Measurements from ENCODE around the gene FBXO31.
A peak's percentile ranks its signal among the peaks of the same experiment; 100 is the strongest.

FBXO31 gene, protein sequence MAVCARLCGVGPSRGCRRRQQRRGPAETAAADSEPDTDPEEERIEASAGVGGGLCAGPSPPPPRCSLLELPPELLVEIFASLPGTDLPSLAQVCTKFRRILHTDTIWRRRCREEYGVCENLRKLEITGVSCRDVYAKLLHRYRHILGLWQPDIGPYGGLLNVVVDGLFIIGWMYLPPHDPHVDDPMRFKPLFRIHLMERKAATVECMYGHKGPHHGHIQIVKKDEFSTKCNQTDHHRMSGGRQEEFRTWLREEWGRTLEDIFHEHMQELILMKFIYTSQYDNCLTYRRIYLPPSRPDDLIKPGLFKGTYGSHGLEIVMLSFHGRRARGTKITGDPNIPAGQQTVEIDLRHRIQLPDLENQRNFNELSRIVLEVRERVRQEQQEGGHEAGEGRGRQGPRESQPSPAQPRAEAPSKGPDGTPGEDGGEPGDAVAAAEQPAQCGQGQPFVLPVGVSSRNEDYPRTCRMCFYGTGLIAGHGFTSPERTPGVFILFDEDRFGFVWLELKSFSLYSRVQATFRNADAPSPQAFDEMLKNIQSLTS

DNA sequence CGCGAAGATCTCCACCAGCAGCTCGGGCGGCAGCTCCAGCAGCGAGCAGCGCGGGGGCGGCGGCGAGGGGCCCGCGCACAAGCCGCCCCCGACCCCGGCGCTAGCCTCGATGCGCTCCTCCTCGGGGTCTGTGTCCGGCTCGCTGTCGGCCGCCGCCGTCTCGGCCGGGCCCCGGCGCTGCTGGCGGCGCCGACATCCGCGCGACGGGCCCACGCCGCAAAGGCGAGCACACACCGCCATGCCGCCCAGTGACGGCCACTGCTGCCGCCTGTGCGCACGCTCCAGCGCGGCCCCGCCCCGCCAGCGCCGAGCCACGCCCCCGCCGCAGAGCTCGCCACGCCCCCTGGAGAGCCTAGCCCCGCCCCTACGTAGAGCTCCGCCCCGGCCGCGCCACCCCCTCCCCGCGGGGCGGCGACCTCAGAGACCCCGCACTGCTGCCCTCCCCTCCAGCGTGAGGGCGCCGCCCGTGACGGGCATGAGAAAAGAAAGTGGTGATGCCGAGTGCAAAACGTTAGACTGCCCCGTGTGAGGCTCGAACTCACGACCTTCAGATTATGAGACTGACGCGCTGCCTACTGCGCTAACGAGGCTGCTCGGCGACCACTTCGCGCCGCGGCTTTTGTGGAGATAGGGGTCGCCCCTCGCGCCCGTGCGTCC is at the start of gene FBXO31:
FBXO31 (minus strand) TSS at position 272 of the 657 bp plus-strand sequence; CDS start at position 240, 32 bp downstream.
- DNase-seq: peak; percentile 94

DNA sequence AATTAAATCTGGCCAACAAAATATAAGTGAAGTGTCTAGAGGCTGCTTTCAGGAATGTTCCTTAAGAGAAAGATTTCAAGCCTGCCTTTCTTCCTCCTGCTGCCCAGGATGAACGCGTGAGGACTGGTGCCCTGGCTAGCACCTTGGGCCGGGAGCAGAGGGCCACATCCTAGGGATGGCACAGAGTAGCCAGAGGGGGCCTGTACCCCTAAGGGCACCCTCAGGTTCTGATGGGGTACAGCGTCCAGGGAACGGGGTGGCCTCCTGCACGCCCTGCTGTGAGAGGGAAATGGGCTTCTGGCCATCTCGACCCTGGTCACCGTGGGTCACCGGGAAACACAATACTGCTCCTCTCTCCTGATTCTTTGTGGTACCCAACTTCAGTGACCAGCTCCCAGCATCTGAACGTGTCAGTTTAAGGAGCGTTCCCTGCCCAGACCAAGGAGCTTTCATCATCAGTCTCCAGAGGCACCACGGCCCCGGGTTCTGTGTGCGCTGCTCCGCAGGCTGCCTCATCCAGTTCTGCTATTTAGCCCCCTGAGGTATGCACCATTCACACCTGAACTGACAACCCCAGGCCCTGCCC is 48.8 kb upstream of the FBXO31 start:
- no peak for DNase-seq

DNA sequence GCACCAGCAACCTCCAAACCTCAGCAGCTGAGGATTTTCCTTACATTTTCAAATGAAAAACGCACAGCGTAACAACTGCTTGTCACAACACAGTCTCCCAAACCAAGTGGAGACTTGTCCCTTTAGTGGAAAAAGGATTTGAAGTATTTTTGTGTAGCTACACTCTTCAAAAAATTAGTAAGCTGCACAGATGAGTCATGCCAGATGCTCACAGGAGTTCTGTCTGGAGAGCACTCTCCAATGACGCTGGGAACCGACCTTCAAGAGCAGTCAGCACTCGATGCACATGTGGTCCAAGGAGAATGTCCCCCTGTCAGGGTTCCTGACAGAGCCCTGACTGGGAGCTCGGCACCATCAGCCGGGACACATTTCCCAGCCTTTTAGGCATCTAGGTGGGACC is 48.4 kb upstream of the FBXO31 start:
- no peak for DNase-seq

DNA sequence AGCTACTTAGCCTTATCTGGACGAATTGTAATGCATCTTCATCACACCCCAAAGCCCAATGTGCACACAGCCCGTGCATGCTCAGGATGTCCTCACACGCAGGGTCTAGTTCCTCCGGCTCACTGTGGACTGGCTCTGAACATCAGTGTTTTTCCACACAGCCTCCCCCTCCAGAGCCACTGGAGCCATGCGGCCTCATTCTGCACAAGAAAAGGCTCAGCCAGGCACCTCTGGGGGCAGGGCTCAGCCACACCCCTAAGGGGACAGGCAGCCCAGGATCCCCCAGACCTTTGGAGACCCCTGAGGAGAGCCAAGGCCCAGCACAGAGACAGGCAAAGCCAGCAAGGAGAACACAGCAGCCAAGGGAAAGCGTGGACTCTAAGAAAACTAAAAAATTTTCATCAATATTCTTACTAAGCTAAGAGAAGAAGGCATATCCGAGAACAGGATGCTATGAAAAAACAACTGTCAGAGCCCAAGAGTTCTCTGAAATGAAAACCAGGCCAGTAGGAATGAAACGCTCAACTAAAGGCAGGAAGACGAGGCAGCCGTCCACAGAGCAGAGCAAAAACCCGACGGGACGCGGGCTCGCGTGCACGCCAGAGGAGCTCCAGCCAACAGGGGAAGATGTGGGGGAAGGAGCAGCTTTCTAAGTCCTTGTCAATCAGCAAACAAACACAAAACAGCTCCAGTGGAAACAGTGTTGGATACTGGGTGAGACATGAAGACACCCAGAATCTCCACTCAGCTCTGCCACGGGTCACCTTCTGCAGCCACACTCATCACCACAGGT is 43.0 kb upstream of the FBXO31 start:
- DNase-seq: no peak

DNA sequence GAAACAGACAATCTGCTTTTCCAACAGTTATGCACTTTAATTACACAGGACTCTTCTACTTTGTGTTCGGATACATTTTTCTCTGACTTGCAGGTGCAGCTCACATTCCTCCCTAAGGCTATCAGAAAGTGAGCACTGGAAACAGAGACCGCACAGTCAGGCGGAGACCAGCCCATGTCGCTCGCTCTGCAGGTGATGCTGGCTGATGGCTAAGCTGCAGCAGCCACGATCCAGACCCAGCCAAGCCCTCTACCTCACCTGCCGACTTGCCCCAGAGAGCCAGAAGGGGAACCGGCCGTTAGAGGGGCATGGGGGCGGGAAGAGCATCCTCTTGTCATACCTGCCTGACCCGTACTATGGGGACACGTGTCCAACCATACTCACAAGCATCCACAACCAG is 42.4 kb upstream of the FBXO31 start:
- no peak for DNase-seq

DNA sequence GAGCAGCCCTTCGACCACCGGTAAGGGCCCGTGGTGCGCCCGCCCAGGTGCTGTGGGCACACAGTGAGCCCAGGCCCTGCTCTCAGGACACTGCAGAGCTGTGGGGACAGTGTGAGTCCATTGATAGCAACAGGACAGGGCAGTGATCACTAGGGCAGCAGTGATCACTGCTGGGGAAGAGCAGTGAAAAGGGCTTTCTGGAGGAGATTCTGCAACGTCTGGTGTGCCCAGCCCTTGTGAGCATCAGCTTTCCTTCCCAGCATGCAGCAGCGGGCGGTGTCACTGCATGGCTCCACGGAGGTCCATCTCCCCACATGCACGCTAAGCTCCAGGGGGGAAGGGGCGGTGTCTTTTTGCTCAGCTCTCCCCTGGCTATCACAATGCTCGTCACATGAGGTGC is 40.7 kb upstream of the FBXO31 start:
- no peak for DNase-seq

DNA sequence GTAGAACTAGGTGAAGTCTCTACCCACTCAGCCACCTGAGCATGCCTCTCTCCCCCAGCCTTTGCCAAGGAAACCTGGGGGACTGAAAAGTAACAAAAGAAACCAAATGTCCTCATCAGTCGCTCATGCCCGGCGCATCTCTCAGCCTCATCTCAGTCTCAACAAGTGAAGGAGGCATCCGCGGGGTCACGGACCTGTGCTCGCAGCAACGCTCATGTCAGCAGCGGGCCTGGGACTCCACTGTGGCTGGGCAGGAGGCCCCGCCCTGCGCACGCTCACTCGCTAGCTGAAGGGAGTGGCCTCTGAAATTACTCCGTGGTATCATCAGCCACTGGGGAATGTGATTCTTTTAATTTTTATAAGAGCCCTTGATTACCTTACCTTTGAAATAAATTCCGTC is 39.9 kb upstream of the FBXO31 start:
- no peak for DNase-seq

DNA sequence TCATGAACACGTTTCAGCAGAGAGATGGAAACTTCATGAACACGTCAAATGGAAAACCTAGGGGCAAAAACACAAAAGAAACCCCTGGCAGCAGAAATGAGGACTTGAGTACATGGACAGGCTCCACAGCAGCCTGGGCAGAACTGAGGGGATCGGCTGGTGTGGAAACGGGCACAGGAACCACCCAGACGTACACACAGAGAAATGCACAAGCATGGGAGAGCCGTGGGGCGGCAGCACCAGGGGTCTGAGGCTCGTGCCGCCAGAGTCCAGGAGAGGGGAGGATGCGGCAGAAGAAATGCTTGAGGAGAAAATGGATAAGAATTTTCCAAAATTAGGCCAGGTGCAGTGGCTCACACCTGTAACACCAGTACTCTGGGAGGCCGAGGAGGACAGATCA is 38.5 kb upstream of the FBXO31 start:
- DNase-seq: no peak

DNA sequence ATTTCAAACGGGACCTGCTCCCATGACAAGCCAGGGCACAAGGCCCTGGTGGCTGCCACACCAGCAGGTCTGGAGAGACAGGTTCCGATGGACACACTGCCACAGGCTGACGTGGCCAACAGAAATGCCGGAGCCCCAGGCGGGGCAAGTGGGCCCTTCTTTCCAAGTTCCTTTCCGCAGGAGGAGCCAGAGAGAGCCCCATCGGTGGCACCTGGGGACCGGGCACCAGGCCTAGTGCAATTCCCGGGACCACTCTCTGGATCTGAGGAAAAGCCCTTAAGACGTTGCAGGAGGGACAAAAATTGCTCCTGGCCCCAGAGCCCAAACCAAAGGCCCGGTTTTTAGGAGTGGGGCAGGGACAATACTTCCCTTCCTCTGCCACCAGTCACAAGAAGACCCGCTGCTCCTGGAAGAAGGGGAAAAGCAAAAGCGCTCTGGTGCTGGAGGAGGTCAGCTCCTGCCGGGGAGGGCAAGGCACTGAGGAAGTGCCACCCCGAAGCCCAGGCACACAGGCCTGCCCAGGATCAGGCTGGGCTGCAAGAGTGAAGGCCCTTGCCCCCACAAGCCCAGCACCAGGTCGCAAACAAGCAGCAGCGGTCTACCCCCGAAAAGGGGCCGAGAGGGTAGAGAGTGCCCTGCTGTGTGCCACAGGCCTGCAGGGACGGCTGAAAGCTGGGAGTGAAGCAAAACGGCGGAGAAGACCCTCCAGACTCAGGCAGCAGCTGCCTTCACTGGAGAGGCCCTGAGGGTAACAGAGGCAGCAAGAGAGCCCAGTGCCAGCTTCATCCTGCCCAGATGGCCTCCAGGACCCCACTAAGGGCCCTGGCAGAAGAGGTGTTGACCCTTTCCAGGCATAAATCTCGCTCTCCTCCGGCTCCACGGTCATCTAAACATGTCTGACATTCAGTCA is 37.7 kb upstream of the FBXO31 start:
- no peak for DNase-seq

DNA sequence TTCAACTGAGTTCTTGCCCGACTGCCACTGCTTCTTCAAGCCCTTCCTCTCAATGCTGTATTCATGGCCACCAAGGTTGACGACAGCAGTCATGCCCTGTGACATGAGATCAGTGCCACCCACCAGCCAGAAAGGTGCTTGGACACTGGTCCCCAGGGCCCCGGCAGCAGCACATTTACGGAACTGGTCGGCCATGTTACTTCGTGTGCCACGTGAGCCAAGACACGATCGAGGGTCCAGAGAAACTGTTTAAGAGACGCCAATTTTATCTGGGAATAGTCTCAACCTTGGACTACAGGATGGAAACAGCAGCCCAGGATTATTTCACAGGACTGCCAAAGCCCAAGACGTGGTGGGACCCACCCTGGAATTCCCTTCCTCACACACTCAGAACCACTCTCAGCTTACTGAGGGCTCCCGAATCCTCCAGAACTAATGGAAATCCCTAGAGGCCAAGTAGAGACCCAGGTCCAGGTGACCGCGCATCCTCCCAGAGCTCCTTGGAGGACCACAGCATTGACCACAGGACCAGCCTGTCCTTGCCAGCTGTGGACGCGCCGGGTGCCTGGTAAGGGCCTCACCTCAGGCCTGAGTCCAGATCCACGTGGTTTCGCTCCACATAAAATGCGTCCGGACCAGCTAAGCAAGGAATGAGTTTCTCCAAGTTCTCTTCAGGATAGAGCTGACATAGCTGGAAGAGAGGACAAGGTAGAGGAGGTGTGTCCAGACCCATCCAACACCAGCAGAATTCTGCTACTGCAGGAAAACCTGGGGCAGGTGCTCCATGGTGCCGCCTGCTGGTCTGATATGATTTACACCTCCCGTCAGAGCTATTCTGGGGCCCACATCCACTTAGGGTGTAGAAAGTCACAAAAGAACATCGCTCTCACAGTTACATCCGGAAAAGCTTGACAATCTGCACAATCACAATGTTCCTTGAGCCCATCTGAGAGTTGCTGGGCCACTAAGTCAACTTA is 36.7 kb upstream of the FBXO31 start:
- DNase-seq: no peak

DNA sequence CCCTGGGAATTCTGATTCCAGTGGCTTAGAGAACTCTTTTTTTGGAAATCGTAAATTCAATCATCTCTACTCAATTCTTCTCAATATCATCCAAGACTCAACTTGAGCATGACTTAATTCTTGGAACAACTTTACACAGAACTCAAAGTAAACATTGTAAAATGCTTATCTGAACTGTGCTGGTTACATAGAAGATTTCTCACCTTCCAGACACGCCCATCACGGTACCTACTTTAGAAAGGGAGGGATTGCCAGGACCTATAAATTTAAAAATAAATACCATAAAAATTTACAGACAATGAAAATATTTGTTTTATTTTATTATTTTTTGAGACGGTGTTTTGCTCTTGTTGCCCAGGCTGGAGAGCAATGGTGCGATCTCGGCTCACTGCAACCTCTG is 35.1 kb upstream of the FBXO31 start:
- no peak for DNase-seq

DNA sequence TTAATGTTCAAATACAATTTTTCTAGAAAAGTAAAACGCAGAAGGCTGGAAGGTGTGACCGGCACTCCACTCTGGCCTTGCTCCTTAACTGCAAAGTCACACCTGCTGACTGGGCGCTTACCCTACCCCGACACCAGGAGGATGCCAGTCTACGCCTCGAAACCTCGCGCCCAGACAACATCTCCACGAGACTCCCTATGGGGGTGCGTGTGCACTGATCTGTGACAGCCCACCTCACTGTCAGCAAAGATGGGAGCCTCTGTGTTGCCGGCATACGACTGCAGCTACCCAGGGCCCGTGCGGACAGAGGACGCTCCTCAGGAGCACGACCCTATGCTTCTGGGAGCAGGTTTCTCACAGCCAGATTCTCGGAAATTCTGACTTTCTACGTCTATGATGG is 34.6 kb upstream of the FBXO31 start:
- no peak for DNase-seq

DNA sequence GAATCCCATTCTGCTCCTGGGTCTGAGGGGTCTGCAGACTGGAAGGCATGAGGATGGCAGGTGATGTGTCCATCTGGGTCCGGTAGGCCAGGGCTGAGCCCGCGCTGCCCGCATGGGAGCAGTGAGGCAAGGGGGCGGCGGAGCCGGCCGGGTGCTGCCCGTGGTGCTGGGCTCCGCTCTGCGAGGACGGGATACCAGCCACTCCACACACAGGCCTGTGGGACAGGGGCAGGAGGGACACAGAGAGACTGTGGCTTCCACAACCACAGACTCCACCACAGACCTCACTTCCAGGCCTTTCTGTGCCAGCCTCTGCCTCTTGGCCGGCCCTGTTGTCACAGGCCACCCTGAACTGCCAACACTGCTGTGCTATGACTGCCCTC is 33.9 kb upstream of the FBXO31 start:
- no peak for DNase-seq

DNA sequence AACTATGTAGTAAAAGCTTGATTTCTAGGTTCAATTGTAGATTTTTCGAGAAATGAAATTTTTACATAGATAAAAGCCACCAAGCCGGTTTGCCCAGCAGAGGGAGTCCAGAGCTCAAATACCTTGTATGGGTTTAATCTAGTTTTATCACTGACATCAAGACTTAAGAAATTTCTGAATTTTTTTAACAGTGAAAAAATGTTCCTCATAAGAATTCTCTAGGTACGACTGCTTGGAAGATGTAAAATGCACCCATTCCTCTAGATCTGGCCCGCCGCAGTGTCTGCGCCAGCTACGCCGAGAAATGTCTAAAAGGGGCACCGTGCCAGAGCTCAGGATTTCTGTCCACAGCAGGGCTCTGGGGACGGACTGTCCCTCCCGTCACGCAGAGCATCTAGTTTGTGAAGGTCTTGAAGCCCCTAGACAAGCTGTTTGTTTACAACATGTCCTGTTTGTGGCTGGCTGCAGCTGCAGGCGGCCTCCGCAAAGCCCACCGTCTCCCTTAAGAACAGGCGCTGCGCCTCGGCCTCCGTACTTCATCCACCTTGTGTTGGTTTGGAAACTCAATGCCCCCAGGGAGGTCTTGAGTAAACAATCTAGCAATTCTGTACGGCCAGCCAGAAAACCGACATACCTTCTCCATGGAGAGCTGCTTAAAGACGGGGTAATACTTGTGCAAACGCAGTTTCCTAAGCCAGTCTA is 33.4 kb upstream of the FBXO31 start:
- no peak for DNase-seq

DNA sequence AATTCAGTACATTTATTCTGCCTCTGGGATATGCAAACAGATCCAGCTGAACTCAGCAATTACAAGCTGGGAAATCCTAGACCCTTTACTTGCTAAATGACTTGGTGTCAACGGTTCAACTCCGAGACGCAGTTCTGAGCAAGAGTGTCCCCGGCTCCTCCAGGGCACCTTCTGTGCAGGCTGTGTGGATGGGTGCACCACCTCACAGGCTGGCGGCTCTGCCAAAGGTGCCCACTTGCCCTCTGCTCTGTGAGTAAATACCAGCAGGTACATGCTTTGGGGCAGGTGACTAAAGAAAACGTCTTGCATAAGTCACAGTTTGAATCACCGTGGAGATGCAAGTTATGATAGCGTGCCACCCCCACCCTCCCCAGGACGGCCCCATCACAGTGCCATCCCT is 31.9 kb upstream of the FBXO31 start:
- no peak for DNase-seq

DNA sequence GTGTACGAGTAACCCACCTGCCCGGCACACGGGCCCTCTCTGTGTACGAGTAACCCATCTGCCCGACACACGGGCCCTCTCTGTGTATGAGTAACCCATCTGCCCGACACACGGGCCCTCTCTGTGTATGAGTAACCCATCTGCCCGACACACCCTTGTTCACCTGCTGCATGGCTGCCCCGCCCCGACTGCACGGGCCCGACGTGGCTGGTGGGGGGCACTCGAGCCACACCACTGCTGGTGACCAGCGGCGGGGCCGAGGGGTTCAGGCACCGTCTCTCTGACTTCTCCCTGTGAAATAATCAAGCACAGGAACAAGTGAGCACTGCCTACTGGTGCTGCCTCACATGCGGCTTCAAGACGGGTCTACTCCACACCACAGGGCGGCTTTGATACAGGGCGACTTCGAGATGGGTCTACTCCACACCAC is 30.7 kb upstream of the FBXO31 start:
- peak; percentile 43 for DNase-seq

DNA sequence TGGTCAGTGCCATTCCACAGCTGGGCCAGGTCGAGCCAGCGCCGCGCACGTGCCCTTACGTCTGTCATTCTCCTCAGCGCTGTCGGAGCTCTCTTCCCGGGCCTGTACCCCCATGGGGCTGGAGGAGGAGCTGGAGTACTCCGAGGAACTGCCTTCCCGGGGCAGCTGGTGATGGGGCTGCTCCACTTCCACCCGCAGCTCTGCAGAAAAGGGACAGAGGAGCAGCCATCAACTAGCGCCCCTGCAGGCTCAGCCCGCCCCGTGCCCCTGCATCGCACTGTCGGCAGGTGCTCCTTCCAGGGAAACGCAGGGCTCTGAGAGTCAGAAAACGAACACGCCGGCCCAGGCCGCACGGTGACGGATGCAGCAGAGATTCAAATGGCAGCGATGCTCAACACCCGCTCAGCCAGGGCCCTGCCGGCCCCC is 29.4 kb upstream of the FBXO31 start:
- no peak for DNase-seq

DNA sequence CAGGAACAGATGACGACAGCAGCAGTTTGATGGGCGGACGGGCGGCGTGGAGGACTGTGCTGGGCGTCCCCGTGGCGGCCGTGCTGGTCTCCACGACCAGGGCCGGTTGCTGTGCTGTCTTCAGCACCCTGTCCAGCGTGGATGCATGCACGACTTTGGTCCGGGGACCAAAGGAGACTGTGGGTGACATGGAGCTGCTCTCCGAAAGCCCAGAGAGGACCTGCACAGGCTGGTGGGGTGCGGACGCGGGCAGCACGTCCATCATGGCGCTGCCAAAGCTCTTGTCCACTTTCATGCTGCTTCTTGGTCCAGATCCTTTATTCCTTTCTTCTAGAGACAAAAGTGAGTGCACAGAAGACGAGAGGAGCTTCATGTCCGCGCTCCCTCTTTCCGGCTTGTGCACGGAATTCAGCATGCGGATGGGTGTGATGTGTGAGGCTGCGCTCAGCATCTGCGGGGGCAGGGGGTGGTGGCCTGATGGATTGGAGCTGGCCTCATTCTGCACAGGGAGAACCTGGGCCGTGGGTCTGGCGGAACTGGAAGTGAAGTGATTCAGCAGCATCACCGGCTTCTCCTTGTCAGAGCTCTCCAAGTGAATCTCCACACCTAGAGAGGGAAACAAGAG is 28.9 kb upstream of the FBXO31 start:
- DNase-seq: no peak
